HG02938 (cell line): ENCODE measurements around the gene IRF4.

Source experiments
- ATAC-seq: cut with Tn5 transposase; IDR thresholded peaks from one replicate; pipeline ENCODE4 v1.9.1; 2021; ENCODE audit warnings: mild to moderate bottlenecking, moderate library complexity; ENCODE audit not compliant: unreplicated experiment

IRF4 gene

DNA sequence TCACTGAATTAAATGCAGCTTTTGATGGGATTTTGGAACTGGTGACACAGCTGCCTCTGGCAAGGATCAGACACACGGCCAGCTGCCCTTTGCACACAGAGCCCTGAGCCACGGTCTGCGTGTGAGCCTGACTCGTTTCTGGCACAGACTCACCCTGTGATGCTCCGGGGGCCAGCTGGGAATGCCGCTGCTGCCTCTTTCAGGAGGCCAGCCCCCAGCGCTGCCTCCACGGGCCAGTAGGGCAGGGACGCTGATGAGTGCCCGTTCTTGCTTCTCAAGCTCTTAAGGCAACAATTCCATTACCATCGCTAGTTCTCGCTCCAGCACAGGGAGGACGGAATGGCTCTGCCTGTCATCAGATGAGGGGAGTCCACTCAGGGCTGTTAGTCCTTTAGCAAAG, 61.6 kb downstream of the IRF4 start:
- no peak for ATAC-seq

DNA sequence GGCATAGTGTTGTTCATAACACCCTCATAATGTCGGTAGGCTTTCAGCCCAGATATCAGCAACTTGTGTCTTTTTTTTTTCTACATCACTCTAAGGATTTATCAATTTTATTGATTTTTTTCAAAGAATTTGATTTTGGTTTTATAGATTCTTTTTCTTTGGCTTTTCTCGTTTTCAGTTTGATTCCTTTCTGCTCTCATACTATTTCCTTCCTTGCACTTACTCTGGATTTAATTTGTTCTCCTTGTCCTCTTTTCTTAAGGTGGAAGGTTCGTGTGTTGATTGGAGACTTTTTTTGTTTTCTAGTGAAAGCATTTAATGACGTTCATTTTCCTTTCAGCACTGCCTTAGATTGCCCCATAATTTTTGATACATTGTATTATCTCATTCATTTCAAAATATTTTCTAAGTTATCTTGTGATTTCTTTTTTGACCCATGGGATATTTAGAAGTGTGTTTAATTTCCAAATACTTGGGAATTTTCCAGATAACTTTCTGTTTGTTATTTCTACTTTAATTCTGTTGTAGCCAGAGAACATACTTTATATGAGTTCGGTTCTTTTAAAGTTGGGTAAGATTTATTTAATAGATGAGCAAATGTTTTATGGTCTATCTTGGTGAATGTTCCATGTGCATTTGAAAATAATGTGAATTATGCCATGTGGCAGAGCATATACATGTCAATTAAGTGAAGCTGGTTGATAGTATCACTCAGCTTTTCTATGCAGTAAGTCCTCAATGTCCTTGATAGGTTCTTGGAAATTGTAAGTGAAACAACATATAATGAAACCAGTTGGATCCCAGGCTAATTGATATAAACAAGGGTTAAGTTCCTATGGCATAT, 62.8 kb downstream of the IRF4 start:
- ATAC-seq: no peak

DNA sequence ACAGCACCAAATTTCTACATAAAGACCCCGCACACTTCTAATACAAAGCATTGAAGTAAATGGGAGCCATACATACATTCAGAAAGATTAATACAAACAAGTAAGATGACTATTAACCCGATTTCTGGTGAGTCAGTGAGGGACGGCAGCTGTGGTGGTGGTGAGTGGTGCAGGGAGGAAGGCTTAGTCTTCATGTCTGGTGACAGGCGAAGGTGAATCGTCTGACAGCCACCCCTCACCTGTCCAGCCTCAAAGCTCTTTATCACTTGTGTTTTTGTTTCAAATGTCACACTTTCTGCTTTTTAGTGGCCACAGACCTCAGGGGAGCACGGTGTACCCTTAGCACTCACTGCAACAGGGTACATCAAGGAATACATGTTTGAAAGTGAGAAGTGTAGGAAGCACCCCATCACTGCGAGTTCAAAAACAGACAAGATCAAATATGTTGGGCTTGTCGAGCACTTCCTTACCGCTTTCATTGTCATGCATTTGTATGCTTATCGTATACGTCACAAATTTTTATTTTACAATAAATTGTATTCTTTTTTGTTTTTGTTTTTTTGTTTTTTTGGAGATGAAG, 63.5 kb downstream of the IRF4 start:
- no peak for ATAC-seq

GRCh38 chr6:455835-456234, 64.3 kb downstream of the IRF4 start:
- ATAC-seq: no peak

DNA sequence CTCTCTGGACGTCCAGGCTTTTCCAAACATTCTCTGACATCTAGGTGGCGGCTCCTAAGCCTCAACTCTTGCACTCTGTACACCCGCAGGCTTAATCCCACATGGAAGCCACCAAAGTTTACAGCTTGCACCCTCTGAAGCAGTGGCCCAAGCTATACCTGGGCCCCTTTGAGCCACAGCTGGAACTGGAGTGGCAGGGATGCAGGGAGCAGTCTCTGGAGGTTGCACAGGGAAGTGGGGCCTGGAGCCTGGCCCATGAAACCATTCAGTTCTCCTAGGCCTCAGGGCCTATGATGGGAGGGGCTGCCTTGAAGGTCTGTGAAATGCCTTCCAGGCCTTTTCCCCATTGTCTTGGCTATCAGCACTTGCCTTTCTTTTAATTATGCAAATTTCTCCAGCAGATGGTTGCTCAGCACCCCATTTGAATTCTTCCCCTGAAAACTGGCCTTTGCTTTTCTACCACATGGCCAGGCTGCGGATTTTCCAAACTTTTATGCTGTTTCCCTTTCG, 64.9 kb downstream of the IRF4 start:
- ATAC-seq: no peak

- no peak for ATAC-seq
Measured at GRCh38 chr6:456887-457286, 65.3 kb downstream of the IRF4 start.
